Embryonic facial prominence (tissue), 1 donor: ENCODE results near the gene R3HDM2.
A peak's percentile ranks its signal among the peaks of the same experiment; 100 is the strongest.

Experiments used
- DNase-seq: peaks from one replicate; pipeline ENCODE4 v3.0.0-alpha.2; 2016; ENCODE audit errors: extremely low spot score

R3HDM2 gene

GRCh38 chr12:57467212-57467874, 36.5 kb upstream of the R3HDM2 start:
- DNase-seq, result no peak

DNA sequence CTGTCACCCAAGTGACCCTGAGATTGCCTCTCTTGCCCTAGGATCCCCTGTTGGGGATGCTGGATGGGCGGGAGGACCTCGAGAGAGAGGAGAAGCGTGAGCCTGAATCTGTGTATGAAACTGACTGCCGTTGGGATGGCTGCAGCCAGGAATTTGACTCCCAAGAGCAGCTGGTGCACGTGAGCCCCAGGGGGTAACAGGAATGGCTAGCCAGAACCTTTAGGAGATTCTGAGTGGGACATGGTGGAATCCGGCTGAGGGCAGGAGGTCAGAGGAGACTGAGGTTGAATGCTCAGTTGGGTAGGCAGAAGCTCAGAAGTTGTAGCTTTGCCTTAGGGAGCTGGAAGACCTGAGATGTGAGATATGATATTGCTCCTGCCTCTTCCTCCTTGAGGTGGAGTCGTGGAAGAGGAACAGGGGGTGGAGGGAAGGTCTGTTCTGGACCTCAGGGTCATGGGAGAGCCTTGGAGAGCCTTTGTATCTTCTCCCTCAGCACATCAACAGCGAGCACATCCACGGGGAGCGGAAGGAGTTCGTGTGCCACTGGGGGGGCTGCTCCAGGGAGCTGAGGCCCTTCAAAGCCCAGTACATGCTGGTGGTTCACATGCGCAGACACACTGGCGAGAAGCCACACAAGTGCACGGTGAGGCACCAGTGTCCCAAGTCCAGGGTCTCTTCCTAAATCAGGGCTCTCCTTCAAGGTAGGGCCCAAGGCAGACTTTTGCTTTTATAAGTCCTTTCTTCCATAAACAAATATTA, 35.1 kb upstream of the R3HDM2 start:
- no peak for DNase-seq

DNA sequence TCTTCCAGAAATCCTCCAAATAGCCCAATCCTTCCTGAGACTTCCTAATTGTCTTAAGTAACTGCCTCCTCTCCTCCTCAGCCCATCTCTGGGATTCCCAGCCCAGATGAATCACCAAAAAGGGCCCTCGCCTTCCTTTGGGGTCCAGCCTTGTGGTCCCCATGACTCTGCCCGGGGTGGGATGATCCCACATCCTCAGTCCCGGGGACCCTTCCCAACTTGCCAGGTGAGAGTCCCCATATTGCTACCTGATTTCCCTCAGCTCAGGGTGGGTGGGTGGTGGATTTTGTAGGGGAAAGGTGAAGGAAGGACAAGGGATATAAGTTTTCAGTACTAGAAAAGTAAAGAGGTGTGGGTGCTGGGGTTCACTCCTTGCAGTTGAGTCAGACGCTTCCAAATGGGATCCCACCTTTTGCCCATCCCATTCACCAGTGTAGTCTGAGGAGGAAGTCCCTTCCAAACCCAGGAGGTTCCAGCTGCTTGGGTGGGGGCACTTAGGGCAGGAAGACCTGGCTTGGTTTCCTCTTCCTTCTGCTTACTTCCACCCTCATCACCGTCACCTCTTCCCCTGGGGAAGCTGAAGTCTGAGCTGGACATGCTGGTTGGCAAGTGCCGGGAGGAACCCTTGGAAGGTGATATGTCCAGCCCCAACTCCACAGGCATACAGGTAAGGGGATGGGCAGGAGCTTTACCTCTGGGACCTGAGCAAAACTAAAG, 34.3 kb upstream of the R3HDM2 start:
- no peak for DNase-seq

DNA sequence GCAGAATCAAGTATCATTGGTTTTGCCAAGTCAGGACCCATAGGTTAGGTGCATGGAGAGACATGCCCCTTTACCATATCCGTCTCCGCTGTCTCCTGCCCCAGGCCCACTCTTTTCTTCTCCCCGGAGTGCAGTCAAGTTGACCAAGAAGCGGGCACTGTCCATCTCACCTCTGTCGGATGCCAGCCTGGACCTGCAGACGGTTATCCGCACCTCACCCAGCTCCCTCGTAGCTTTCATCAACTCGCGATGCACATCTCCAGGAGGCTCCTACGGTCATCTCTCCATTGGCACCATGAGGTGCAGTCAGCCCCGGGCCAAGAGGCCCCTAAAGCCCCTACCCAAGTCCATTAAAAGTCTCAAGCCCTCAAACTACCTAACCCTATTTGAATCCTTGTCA, 33.7 kb upstream of the R3HDM2 start:
- no peak for DNase-seq

GRCh38 chr12:57462912-57463253, 32.0 kb upstream of the R3HDM2 start:
- DNase-seq, result no peak

- peak; percentile 74 for DNase-seq
These were observed 31.5 kb upstream of the R3HDM2 start for GRCh38 chr12:57462251-57462911.

GRCh38 chr12:57461917-57462250, 31.0 kb upstream of the R3HDM2 start:
- DNase-seq, result no peak

DNA sequence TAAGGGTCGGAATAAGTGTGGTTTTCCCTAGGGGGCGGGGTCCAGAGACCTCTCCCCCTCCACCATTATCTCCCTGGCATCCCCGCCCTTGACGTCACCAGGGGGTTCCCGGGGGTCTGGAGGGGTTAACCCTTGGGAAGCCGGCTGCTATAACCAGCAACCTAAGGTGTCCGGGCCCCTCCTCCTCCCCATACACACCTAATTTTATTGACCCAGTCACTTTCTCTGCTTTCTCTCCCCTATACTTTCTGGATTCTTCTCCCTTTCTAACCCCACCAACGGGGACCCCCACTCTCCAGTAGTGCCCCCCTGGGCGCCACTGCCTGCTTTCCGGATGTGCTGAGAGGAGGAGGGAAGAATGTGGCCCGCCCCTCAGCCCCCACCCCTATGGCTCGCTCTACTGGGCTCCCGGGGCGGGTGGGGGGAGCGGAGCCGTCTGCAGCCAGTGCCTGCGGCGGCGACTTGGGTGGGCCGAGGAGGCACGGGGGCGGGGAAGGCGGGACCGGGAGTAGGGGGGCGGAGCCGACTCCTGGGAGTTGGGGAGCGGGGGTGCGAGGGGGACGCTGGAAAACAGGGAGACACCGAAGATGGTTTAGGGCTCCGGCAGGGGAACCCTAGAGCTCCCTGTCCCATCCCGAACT, 30.6 kb upstream of the R3HDM2 start:
- peak; percentile 46 for DNase-seq

GRCh38 chr12:57460841-57461275, 30.0 kb upstream of the R3HDM2 start:
- no peak for DNase-seq

DNA sequence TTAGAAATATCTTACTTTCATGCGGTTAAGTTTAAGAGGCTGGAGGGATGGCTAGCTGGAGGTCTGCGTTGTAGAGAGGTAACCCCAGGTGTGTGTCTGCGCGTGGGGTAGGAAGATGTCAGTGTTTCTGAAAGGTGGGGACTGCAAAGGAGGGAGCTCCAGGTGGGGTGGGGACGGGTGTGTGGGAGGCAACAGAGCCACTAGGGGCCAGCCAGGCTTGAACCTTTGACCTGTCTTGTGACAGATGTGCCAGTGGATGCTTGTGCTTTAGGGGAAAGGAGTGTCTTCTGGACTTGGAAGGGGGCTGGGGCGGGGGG, 29.6 kb upstream of the R3HDM2 start:
- DNase-seq, result no peak

GRCh38 chr12:57459750-57460467, 29.1 kb upstream of the R3HDM2 start, which contains the start of gene GLI1:
GLI1 (plus strand) TSS chr12:57459785; CDS start chr12:57463692, 3,907 bp downstream.
- peak; percentile 76 for DNase-seq

GRCh38 chr12:57459055-57459749, 28.4 kb upstream of the R3HDM2 start:
- peak; percentile 97 for DNase-seq

GRCh38 chr12:57458665-57459054, 27.8 kb upstream of the R3HDM2 start:
- no peak for DNase-seq

- DNase-seq, result no peak
These were observed 26.1 kb upstream of the R3HDM2 start for GRCh38 chr12:57456737-57457490.

DNA sequence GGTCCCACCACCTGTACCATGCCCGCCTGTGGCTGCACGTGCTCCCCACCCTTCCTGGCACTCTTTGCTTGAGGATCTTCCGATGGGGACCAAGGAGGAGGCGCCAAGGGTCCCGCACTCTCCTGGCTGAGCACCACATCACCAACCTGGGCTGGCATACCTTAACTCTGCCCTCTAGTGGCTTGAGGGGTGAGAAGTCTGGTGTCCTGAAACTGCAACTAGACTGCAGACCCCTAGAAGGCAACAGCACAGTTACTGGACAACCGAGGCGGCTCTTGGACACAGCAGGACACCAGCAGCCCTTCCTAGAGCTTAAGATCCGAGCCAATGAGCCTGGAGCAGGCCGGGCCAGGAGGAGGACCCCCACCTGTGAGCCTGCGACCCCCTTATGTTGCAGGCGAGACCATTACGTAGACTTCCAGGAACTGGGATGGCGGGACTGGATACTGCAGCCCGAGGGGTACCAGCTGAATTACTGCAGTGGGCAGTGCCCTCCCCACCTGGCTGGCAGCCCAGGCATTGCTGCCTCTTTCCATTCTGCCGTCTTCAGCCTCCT, 25.4 kb upstream of the R3HDM2 start:
- no peak for DNase-seq

DNA sequence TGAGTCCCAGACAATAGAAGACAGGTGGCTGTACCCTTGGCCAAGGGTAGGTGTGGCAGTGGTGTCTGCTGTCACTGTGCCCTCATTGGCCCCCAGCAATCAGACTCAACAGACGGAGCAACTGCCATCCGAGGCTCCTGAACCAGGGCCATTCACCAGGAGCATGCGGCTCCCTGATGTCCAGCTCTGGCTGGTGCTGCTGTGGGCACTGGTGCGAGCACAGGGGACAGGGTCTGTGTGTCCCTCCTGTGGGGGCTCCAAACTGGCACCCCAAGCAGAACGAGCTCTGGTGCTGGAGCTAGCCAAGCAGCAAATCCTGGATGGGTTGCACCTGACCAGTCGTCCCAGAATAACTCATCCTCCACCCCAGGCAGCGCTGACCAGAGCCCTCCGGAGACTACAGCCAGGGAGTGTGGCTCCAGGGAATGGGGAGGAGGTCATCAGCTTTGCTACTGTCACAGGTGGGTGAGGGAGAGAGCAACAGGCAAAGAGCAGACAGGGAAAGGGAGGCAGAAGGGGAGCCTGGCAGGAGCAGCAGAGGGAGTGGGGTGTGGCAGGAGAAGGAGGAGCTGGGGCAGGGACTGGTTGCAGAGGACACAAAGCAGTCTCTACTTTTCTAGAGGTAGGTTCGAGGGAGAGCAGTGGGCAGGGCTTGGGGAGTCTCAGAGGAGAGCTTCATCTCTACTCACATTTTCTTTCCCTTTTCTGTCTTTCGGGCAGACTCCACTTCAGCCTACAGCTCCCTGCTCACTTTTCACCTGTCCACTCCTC, 24.7 kb upstream of the R3HDM2 start:
- no peak for DNase-seq

DNA sequence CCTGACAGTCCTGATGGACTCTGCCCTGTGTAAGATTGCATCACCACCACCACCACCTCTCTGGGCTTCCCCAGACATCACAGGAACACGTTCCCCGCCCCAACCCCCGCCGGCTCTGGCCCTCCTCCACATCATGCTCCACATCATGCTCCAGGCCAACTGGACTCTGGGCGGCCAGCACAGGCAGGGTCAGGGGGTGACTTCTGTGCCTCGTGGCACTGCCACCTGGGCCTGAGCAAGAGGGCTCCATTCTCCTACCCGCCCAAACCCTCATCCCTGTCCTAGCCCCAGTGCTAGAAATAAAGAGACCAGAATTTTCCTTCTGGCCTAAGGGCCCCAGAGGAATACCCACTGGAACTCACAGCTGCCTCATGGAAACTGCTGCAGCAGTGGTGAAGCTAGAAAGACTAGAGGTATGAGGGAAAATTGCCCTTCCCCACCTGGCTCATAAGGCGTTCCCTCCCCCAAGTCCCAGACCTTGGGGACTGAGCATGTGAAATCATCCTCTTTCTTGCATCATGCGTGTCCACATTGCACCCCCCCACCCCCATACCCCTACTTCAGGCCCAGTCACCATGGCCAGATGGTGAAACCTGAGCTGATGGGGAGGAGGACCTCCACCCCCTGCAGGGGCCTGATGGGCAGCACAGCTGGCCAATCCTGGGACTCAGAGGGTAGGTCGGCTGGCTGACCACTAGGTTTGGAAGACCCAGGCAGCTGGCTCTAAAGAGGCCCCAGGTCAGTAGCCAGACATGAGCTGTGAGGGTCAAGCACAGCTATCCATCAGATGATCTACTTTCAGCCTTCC, 23.9 kb upstream of the R3HDM2 start, which contains the start of gene INHBE:
TSS of gene INHBE (plus strand) at position 742 of the 808 bp plus-strand sequence. CDS start 230 bp downstream, outside the sequence.
- DNase-seq, result no peak

- no peak for DNase-seq
These were observed 23.3 kb upstream of the R3HDM2 start for GRCh38 chr12:57454213-57454565.
